Erythroblast (primary cell): ENCODE results near the gene MYO1D.

Experiments
- GATA1 ChIP-seq: IDR thresholded peaks from 2 replicates; pipeline ENCODE4 v1.6.1; 2011; ENCODE audit warnings: low read depth, mild to moderate bottlenecking, control low read depth, low read length, moderate library complexity
- POLR2A ChIP-seq: IDR thresholded peaks from 2 replicates; pipeline ENCODE4 v1.6.1; 2011; ENCODE audit warnings: mild to moderate bottlenecking, low read length

GRCh38 chr17:32631341-32632096 is 245.4 kb downstream of the MYO1D start:
- TF ChIP-seq POLR2A (no peak), GATA1 (no peak)
